Ovary (tissue), 3 donors: Measurements from ENCODE around the gene RANBP3.

Source experiments
- CTCF ChIP-seq, 3 donors: fragments of 450-650 bp in 2 of 3; fragments of 200-600 bp in 1 of 3; IDR thresholded peaks; one replicate each; pipeline versions ENCODE4 v1.5.1 to v1.8.0; 2016 to 2022; ENCODE audit warnings: antibody characterized with exemption in 3 of 3, mild to moderate bottlenecking in 1 of 3
- POLR2A ChIP-seq: fragments of 450-650 bp; IDR thresholded peaks from one replicate; pipeline ENCODE4 v1.6.1; 2017; ENCODE audit warnings: antibody characterized with exemption, mild to moderate bottlenecking, moderate library complexity
- donor health status: DM: no; HTN: no; CAD: no.

- TF ChIP-seq POLR2A: no peak
- TF ChIP-seq CTCF (IDR thresholded peaks at IDR 0.05): no peak
Observed at GRCh38 chr19:5934774-5935472, 43.0 kb downstream of the RANBP3 start.
